HG02798 (cell line): ENCODE data around the gene CWF19L2.

ENCODE experiments used
- ATAC-seq: cut with Tn5 transposase; IDR thresholded peaks from one replicate; pipeline ENCODE4 v1.9.1; 2021; ENCODE audit warnings: mild to moderate bottlenecking; ENCODE audit not compliant: unreplicated experiment, poor library complexity

Gene CWF19L2

DNA sequence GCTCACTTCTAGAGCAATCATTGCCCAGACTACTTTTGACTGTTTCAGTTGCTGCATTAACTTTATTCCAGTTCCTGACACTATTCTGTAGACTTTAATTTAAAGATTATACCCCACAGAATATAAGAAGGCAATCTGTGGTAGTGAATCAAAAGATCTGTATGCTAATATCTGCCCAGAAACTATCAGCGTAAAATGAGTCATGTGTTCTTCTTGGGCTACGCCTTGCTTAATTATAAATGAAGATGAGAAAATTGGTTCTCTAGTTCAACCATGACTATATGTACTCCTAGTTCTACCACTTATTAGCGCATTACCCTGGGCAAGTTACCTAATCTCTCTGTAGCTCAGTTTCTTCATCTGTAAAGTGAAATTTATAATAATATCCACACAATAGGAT lies 128.5 kb downstream of the CWF19L2 start:
- no peak for ATAC-seq

DNA sequence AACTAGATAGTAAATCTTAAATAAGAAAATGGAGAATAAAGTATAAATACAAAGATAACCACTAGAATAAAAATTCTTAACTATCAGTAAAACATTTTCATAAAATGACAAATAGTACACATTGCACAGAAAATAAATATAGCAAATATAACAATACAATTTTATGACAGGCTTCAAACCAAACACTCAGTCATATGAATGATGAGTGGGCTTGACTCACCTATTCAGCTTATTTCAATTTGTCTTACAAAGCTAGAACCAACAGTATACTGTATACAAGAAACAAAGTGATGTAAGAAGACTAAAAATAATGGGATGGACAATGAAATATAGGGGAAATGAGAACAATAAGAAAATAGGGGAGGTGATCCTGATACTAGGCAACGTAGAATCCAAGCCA lies 141.2 kb downstream of the CWF19L2 start:
- no peak for ATAC-seq

- ATAC-seq: no peak
Observed at GRCh38 chr11:107307991-107308390, 149.6 kb downstream of the CWF19L2 start.

GRCh38 chr11:107301878-107302277 lies 155.7 kb downstream of the CWF19L2 start:
- no peak for ATAC-seq

GRCh38 chr11:107293677-107294344 lies 163.8 kb downstream of the CWF19L2 start:
- no peak for ATAC-seq

- no peak for ATAC-seq
Observed at GRCh38 chr11:107282195-107282594, 175.4 kb downstream of the CWF19L2 start.
